ENCODE data around the gene MFSD6.

Gene MFSD6

DNA sequence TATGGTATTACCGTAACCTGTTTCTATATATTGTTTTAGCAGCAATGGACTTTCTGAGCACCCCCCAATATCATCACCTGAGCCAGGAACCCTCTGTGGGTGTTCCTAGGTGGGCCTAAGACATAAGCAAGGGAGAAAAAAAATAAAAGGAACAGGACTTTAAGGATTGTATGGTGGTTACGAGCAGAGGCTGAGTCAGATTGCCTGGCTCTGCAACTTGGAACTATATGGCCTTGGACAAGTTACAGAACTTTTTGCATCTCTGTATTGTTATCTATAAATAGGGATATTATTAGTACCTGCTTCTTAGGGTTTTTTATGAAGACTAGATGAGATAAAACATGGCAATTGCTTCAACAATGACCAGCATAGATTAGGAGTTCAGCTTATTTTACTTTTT is 34.9 kb downstream of the MFSD6 start:
- no peak for DNase-seq

DNA sequence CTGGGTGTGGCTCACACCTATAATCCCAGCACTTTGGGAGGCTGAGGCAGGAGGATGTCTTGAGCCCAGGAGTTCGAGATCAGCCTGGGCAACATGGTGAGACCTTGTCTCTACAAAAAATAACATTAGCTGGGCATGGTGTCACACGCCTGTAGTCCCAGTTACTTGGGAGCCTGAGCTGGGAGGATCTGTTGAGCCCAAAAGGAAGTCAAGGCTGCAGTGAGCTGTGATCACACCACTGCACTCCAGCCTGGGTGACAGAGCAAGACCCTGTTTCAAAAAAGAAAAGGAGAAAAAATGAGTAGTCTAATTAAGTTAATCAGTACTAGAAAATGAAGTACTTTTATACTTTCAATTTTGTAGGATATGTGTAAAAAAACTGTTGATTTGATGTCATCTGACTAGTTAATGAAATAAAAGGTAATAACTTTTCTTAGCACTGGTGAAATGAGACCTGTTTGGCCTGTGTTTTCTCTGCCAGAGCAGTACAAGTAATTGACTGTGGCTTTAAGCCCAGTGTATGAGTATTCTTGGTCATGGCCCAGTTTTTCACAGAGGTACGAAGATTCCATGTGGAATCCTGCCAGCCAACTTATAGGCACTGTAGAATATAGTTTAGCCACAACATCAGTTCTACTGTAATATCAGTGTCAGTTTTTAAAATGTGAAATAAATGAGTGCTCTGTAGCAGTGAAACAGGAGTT is 35.8 kb downstream of the MFSD6 start:
- no peak for DNase-seq

- no peak for DNase-seq
Observed at GRCh38 chr2:190444976-190445375, 36.8 kb downstream of the MFSD6 start.

GRCh38 chr2:190446193-190446592 is 38.0 kb downstream of the MFSD6 start:
- no peak for DNase-seq

DNA sequence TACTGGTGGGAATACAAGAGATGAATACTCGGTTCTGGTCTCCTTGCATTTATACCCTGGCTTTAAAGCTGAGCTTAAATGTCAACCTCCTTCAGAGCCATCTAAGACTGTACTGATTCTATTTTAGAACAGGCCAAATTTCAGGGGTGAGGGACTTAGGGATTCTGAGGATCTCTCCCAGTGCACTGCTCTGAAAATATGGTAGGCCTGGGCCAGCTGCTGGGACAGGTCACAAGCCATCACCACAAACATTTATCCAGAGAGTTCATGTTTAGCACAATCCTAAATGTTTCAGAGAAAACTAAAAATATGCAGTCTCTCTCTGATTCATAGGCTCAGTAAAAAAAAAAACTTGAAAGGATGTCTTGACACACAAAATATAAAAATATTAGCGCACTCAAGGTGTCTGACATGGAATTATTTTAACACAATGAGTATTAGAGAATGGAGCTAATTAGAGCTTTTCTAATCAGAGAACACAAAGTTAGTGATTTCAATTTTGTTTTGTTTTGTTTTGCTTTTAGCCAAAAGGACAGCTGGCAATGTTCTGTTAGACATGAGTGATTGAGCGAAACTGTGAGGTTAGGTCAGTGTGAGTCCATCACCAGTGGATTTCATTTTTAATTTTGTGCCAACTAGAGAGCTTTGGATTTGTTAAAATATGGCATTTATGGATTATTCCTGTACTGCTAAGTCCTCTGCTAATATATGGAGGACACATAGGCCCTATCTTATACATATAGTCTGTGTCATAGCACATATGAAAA is 38.8 kb downstream of the MFSD6 start:
- DNase-seq: no peak

DNA sequence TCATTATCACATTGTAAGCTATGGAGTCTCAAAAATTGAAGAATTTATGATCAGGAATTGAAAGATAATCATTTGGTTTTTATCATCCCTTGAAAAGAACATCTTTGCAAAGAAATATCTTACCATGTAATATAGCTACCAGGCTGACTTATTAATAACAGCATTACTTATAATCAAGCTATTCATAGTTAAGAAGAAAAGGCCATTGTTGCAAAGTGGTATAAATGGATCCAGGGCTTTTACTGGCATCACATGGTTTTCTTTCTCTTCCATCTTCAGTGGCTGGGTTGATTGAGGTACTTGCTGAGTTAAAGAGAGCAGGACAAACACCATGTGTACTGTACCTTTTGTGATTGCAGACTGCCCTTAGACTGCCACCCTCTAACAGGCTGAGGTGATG is 39.6 kb downstream of the MFSD6 start:
- no peak for DNase-seq

GRCh38 chr2:190449925-190450324 is 41.8 kb downstream of the MFSD6 start:
- no peak for DNase-seq

- DNase-seq: no peak
Observed at GRCh38 chr2:190450363-190450762, 42.2 kb downstream of the MFSD6 start.

GRCh38 chr2:190451561-190452176 is 43.5 kb downstream of the MFSD6 start:
- DNase-seq: no peak

GRCh38 chr2:190452433-190452832 is 44.3 kb downstream of the MFSD6 start:
- DNase-seq: no peak

GRCh38 chr2:190454795-190455194 is 46.6 kb downstream of the MFSD6 start:
- DNase-seq: no peak

GRCh38 chr2:190455358-190456095 is 47.4 kb downstream of the MFSD6 start:
- DNase-seq: no peak

DNA sequence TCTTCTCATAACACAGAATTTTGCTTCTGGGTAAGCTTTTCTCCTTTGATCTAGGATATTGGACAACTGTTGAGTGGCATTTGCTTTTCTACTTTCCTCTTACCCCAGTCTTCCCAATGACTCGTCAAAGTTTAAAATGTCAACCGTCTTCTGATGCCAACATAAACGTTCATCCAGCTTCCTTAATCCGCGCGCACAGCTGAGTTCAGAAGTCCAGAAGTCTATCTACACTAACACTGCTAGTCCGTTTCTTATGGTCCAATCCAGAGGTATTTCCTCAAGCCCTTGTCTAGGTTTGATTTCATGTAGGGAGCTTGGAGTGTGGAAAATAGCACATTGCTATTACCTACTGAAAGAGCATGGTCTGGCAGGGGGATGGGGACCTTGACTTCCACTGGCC is 48.7 kb downstream of the MFSD6 start:
- DNase-seq: no peak

GRCh38 chr2:190457256-190457655 is 49.1 kb downstream of the MFSD6 start:
- DNase-seq: no peak

DNA sequence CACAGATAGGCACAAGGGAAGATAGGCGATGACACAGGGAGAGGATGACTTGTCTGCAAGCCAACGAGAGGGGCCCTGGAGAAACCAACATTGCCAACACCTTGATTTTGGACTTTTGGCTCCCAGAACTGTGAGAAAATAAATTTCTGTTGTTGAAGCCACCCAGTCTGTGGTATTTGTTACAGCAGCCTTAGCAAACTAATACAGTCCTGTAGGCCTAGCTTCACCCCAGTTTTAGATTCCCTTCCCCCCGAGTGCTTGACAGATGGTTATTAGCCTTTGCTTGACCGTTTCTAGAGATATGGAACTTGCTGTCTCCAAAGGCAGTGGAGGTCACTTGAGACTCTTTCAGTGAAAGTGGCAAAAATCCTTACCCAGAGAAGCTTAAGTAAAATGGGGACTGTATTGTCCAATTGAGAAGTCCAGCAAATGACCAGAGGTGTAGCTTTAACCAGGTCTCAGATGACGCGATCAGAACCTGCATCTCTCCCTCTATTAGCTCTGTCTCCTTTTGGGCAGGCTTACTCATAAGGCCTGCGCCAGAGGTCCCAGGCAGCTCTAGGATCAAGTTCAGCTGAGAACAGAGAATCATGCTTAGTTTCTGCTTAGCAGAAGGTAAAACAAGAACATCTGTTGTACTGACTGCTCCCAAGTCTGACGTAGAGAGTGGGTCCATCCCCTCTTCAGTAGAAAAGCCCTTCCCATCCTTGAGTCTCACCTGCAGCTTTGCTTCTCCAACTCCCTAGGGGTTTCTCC is 50.4 kb downstream of the MFSD6 start:
- DNase-seq: no peak

GRCh38 chr2:190459881-190460280 is 51.7 kb downstream of the MFSD6 start:
- no peak for DNase-seq

DNA sequence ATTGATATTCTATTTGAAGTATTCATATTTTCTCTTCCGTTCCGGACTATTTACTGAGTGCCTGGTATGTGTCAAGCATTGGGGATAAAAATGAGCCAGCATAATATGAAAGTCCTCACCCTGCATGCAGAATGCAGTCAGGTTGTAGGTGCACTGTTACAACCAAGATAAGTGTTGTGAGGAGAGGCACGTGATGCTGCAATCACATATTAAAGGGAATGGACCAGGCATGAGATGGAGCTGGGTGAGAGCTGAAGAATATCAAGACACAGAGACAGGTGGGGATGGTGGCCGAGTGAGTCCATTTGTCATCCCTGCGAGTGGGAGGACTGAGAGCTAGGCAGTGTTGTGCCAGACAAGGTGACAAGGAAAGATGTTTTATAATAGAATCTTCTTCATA is 52.3 kb downstream of the MFSD6 start:
- DNase-seq: no peak

DNA sequence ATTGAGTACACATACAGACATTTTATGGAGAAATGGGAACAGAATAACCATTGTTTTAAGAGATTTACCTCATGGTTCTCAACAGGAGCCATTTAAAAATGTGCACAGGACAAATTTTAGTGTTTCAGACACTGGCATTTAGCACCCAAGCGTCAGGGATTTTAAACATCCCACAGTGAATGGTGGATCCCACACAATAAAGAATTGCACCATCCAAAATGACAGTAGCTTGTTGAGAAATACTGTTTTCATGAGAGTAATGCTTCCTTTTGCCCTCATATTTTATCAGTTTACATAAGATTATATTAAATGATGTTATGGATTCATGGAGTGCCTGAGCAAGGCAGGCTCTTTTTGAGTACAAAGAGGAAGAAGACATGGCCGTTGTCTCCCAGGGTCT is 54.0 kb downstream of the MFSD6 start:
- DNase-seq: no peak

DNA sequence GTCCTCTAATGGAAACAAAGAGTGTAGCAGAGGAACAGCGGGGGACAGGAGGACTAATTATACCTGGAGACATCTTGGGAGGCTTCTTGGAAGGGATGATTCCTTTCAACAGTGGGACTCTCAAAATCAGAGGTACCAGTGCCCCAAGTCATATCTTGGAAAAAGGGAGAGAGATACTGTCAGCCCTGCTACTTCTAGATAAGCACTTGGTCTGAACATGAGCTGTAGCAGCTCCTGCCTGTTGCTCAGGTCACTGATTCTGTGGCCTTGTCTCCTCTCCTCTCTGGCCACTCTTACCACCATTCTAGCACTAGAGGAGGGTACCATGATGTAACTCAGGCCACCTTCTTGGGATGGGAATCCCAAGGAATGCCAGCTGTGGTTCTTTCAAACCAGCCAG is 54.5 kb downstream of the MFSD6 start:
- no peak for DNase-seq

GRCh38 chr2:190465060-190465459 is 56.9 kb downstream of the MFSD6 start:
- DNase-seq: peak; percentile 3

GRCh38 chr2:190466819-190467446 is 58.8 kb downstream of the MFSD6 start:
- DNase-seq: no peak

- peak; percentile 30 for DNase-seq
Observed at GRCh38 chr2:190467575-190468083, 59.5 kb downstream of the MFSD6 start.
